HL-60/S4 (cell line): ENCODE measurements around the gene PSMB7.

Experiments used
- in situ Hi-C: fragments of 300-500 bp; cut with MboI; formaldehyde crosslinking; loops from 2 replicates; pipeline ENCODE4 v1.14.3; 2022; ENCODE audit warnings: low sequenced_read_pairs

Gene PSMB7

GRCh38 chr9:124330011-124330697, 85.1 kb downstream of the PSMB7 start:
- in situ Hi-C loops: no loop called here

GRCh38 chr9:124329206-124329792, 85.9 kb downstream of the PSMB7 start:
- in situ Hi-C loops: no loop called here

DNA sequence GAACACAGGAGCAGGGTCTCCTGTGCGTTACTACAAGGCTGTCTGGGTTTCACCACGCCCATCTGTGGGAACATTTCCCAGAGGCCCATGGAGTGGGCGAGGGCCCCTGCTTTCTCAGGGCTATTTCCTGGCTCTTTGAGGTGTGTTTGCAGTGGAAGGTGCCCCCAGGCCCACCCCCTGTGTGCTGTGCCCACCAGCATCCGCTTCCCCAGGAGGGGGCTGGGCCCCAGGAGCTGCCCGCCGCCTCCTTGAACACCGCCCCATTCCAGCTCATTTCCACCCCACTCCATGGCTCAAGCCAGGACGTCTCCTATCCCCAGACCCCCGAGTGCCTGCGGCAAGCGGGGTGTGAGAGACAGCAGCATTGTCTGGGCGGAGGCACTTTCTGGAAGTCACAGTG, 87.0 kb downstream of the PSMB7 start:
- in situ Hi-C loops: no loop called here

- in situ Hi-C loops: no loop called here
Measured at GRCh38 chr9:124327491-124327890, 87.8 kb downstream of the PSMB7 start.

DNA sequence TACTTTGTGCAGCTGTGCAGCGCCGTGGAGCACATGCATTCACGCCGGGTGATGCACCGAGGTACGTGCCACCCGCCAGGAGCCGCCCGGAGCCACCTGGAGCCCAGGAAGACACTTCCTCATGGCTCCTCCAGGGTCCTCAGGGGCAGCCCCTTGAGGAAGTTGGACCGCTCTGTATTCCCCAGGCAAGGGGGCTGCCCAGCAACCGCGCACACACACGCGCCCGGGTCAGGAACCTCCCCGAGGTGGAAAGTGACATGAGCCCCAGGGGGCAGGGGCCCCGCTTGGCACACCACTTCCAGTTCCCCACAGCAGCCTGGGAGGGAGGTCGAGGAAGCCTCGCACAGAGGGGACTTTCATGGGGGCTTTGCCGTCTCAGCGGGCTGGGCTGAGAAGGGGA, 88.9 kb downstream of the PSMB7 start:
- in situ Hi-C loops: no loop called here

DNA sequence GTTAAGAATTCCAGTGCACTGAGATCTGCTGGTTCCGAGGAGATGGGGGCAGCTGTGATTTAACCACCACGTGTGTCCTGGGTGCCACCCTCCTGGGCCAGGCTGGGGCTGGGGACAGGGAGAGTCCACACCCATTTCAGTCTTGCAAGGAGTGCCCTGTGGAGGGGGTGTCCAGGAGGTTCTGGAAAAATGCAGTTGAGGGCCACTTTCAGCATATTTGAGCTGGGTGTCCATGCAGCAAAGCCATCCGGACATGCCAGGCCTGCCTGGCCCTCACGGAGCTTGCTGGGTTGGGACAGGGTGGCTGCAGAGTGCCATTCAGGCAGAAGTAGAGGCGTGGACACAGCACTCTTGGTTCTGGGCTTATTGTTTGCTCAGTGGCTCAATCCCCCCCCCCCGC, 89.4 kb downstream of the PSMB7 start:
- in situ Hi-C loops: no loop called here

DNA sequence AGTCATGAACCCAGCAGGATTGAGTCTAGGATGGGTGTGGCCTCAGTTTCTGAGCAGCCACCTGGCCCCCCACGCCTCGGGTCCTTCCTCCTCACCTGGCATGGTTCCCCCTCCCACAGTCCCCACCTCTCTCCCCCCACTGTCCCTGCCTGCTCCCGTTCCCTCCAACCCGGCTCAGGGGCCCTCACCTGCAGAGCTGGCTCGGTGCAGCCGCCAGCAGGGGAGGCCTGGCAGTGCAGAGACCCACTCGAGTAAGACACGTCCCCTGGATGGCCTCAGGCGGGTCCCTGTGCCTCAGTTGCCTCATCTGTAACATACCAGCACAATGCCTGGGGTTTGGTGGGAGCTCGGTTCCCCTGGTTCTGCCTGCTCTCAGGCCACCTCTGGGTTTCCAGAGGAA, 91.3 kb downstream of the PSMB7 start:
- in situ Hi-C loops: no loop called here

DNA sequence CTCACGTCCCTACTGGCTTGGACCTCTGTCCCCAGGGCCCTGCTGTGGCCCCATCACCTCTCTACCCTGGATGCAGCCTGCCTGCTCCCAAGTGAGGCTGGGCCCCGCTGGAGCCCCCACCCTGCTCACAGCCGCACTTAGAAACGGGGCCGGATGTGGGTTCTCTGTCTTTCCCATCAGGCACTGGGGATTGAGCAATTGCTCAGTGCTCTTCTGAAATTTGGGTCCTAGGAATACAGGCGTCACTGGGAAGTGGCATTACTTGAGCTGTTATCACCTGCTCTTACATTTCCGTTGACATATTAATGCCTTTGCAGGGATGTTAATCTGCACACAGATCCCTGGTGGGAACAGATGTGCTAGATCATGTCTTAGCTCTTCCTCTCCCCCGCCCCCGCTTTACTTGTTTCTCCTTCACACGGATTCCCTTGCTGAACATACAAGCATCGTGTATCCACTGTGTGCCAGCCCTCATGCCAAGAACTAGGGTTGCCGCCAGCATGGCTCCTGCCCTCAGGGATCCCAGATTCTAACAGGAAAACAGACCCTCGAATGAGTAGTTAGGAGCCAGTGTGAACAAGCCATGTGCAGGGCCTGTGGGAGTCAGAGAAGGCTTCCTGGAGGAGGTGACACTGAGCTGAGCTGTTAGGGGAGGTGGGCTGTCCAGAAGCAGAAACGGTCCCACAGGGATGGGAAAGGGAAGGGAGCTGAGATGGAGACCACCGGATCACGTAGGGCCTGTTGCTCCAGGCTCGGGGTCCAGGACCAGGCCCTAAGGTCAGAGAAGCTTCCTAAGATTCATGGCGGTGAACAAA, 92.4 kb downstream of the PSMB7 start:
- in situ Hi-C loops: no loop called here

DNA sequence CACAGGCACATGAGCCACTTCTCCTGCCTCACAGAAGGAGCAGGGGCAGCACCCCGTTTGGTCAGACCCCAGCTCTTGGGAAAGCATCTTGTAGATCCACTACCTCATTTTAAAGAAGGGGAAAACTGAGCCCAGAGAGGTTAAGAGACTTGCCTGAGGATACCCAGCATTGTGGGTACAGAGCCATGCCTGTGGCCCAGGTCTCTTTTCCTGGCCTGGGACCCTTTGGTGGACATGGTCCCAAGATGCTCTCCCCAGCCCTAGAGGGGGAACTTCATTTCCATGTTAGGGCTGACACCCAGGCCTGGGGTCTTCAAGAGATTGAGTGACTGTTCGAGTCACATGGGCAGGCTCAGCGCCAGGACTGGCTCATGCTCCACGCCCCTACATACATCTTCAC, 93.3 kb downstream of the PSMB7 start:
- in situ Hi-C loops: no loop called here

- in situ Hi-C loops: no loop called here
Measured at GRCh38 chr9:124321416-124321815, 93.8 kb downstream of the PSMB7 start.

DNA sequence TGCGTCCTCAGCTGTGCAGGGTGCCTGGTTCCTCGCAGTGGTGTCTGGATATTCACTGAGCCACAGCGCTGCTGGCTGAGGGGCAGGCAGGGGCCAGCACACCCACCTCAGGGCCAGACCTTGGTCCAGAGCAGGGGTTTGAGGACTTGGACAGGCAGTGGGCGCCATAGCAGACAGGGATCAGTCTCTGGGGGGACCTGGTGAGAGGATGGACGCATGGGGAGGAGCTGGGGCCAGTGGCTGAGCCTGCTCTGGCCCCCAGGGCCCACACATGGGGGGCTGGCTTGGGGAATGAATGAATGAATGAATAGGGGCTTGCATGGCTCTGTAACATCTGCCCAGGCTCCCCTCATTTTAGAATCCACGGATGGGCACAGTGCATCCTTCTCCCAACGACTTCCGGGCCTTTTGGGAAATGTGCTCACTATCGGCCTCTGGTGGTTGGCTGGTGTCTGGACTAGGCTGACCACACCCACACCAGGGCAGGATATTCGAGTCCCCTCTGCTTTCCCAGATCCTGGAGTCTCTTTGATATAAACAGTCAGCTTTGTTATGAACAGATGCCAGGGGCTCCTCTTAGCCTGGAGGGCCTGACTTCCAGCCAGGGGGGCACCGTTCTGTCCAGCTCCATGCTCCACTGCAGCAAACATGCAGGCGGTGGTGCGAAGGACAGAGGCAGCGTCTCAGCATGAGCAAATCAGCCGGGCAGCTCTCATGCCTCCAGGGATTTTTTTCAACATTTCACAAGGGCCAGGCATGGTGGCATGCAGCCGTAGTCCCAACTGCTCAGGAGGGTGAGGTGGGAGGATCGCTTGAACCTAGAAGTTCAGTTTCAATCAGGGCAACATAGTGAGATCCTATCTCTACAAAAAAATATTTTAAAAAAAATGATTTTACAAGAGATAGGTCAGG, 94.9 kb downstream of the PSMB7 start:
- in situ Hi-C loops: no loop called here

GRCh38 chr9:124315882-124316281, 99.4 kb downstream of the PSMB7 start:
- in situ Hi-C loops: no loop called here

- in situ Hi-C loops: no loop called here
Measured at GRCh38 chr9:124313940-124314339, 101.3 kb downstream of the PSMB7 start.

DNA sequence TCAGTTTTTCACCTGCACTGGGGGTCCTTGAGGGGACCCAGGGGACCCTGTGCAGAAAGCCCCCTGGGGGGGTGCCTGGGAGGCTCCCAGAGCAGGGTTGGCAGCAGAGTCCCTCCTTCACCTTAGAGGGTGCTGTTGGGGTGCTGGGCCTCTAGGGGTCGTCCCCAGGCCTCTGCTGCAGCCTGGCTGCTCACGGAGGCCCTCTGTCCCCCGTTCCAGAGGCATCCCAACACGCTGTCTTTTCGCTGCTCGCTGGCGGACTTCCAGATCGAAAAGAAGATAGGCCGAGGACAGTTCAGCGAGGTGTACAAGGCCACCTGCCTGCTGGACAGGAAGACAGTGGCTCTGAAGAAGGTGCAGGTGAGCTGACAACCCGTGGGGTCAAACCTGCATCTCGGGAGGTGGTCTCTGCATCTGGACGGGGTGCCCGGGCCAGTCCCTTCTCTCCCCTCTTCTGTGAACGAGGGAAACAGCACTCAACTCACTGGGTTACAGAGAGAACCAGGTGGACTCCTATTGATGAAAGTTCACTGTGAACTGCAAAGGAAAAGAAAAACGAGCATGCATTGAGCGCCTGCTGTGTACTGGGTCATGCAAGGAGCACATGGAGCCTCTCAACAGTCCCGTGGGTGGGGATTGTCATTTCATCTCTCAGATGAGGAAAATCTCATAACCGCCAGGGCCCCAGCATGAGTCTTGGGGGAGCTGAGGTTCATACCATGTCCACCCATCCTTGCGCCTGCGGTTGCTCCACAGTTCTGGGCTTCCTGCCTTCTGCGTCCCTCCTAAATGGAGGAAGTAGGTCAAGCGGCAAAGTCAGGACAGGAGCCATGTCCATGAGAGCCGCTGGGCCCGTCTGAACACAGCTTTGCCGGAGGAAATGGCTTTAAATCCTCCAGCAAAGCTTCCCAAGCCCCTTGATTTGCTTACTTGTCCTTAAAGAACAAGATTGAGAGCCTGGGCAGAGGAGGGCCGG, 102.7 kb downstream of the PSMB7 start:
- in situ Hi-C loops: no loop called here

GRCh38 chr9:124311283-124311682, 104.0 kb downstream of the PSMB7 start:
- in situ Hi-C loops: no loop called here

GRCh38 chr9:124309667-124310084, 105.6 kb downstream of the PSMB7 start:
- in situ Hi-C loops: no loop called here

DNA sequence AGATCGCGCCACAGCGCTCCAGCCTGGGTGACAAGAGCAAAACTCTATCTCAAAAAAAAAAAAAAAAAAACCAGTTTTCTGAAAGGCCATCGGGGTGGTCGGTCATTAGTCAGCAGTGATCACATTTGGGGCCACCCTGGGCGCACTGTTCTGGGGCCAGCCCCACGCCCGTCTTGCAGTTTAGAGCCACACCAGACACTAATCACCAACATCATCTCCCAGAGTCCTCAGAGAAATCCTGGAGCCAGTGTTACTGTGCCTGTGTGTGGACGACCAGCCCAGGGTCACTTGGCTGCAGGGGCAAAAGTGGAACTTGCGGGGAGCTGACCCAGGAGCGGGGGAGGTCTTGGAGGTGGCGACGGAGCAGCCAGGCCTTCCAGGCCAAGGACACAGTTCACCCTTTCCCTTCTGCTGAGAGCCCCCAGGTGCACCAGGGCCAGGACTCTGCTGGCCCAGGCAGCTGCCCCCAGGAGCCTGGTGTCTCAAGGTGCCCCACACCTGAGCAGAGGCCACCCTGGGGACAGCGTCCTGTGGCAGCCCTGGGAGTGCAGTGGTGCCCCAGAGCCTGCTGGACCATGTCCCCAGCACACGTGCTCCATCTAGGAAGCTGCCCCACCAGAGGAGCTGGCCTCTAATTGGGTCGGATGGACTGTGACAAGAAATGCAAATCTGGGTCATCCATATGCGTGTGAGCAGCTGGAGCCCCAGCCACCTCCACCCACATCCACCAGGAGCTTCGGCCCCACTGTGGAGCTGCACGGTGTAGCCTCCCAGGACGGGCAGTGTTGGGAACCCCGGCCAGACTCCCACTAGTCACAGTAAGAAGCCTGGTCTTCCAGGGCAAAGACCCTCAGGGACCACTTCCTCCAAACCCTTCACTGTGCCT, 106.4 kb downstream of the PSMB7 start:
- in situ Hi-C loops: no loop called here

DNA sequence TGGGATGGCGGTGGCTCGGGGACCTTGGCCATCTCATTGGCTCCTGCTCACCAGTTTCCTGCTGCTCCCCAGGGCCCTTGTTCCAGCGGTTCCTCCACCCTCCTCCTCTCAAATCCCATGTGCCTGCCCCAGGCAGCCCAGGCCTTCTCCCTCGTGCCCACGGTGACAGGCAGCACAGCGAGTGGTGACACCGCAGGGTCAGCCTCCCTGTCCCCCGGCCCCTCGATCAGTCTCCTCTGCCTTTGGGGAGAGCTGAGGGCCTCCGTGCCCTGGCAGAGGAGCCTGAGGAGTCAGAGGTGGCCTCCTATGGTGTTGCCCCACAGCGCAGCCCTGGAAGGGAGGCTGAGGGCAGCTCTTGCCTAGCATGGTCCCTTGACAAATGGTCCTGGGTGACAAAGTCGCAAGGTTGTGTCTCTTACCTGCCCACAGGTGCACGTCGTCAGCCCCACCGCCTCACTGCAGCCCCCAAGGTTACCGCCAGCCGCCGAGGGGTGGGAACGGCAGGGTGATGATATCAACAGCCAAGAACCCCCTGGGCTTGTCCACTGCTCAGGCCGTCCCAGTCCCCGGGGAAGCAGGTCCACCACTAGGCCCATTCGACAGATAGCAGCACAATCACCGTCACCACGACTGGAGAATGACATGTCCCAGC, 107.7 kb downstream of the PSMB7 start:
- in situ Hi-C loops: no loop called here
